IMR-90 (cell line): ENCODE data around the gene OR5AP2. TPM values are rescaled to one million over a fixed set of nuclear protein-coding genes. Genes with fewer than 3 reads are reported as not detected.

Source experiments
- ATAC-seq: fragments of 200-7000 bp; cut with Tn5 transposase; 2 replicates; pipeline ENCODE4 v1.9.1; 2020; ENCODE audit warnings: low read depth, mild to moderate bottlenecking, moderate library complexity
- BruUV-seq: library from RNA; stranded (reverse); fragments of 400-500 nt; replicated peaks from 2 replicates; lab custom pipeline; 2021; lab: Mats Ljungman, UMichigan
- CTCF ChIA-PET: fragments of 300-600 bp; formaldehyde crosslinking; extraction: SDS; loops from one replicate; lab custom pipeline; 2021; ENCODE audit warnings: antibody characterized with exemption; lab: Yijun Ruan, JAX
- POLR2A ChIA-PET: fragments of 300-600 bp; sonication (Branson Sonifier 250); formaldehyde crosslinking; loops from one replicate; lab custom pipeline; 2022; ENCODE audit warnings: antibody characterized with exemption; ENCODE audit not compliant: unreplicated experiment; lab: Charles Lee
- DNase-seq: peaks from one replicate; pipeline ENCODE4 v3.0.0; 2013
- H2AFZ ChIP-seq: replicated peaks from 2 replicates; pipeline ENCODE3; 2013; ENCODE audit warnings: low read length, mild to moderate bottlenecking; ENCODE audit not compliant: poor library complexity
- H2AK5ac ChIP-seq: 2 replicates; pipeline ENCODE4 v1.6.1; 2013; ENCODE audit warnings: low read depth, low read length, inconsistent platforms
- H2AK9ac ChIP-seq: replicated peaks from 2 replicates; pipeline ENCODE3; 2013; ENCODE audit warnings: mild to moderate bottlenecking, low read depth, low read length, moderate library complexity; ENCODE audit not compliant: poor library complexity
- H2BK120ac ChIP-seq: 2 replicates; pipeline ENCODE4 v1.6.1; 2013; ENCODE audit warnings: low read depth, low read length, inconsistent platforms
- H2BK15ac ChIP-seq: 3 replicates; pipeline ENCODE4 v1.6.1; 2013; ENCODE audit warnings: low read depth, low read length, inconsistent platforms
- H2BK20ac ChIP-seq: 2 replicates; pipeline ENCODE4 v1.6.1; 2013; ENCODE audit warnings: low read depth, mild to moderate bottlenecking, inconsistent platforms, low read length, moderate library complexity
- H2BK5ac ChIP-seq: 2 replicates; pipeline ENCODE4 v1.6.1; 2013; ENCODE audit warnings: mild to moderate bottlenecking, low read depth, low read length, inconsistent platforms; ENCODE audit not compliant: poor library complexity, severe bottlenecking
- H3K14ac ChIP-seq: replicated peaks from 2 replicates; pipeline ENCODE4 v1.6.1; 2013; ENCODE audit warnings: low read depth, low read length, inconsistent platforms
- H3K18ac ChIP-seq: 2 replicates; pipeline ENCODE4 v1.6.1; 2013; ENCODE audit warnings: low read depth, low read length, control low read depth
- H3K23ac ChIP-seq: 2 replicates; pipeline ENCODE4 v1.6.1; 2013; ENCODE audit warnings: low read depth, low read length, inconsistent platforms
- H3K27ac ChIP-seq: 2 replicates; pipeline ENCODE4 v1.5.1; 2013; ENCODE audit warnings: mild to moderate bottlenecking, control low read depth, low read length; ENCODE audit not compliant: insufficient read depth
- H3K27me3 ChIP-seq: 2 replicates; pipeline ENCODE4 v1.6.1; 2013; ENCODE audit warnings: low read length; ENCODE audit not compliant: control insufficient read depth, insufficient read depth
- H3K36me3 ChIP-seq: 2 replicates; pipeline ENCODE4 v1.6.1; 2013; ENCODE audit warnings: low read length, mixed read lengths; ENCODE audit not compliant: control insufficient read depth, insufficient read depth
- H3K4ac ChIP-seq: 2 replicates; pipeline ENCODE4 v1.6.1; 2013; ENCODE audit warnings: low read depth, low read length, inconsistent platforms
- H3K4me1 ChIP-seq: 2 replicates; pipeline ENCODE4 v1.6.1; 2013; ENCODE audit warnings: low read length, mixed read lengths; ENCODE audit not compliant: control insufficient read depth, insufficient read depth
- H3K4me2 ChIP-seq: 2 replicates; pipeline ENCODE4 v1.6.1; 2013; ENCODE audit warnings: low read depth, mild to moderate bottlenecking, control low read depth, low read length, moderate library complexity
- H3K4me3 ChIP-seq: 2 replicates; pipeline ENCODE4 v1.5.1; 2013; ENCODE audit warnings: low read depth, mild to moderate bottlenecking, control low read depth, low read length, moderate library complexity; ENCODE audit not compliant: insufficient read depth
- H3K56ac ChIP-seq: 2 replicates; pipeline ENCODE4 v1.6.1; 2013; ENCODE audit warnings: low read length, inconsistent platforms; ENCODE audit not compliant: insufficient read depth; ENCODE audit errors: extremely low read depth
- H3K79me1 ChIP-seq, 2 experiments: 2 replicates each; pipeline ENCODE4 v1.6.1; 2013; ENCODE audit warnings: low read length in 2 of 2, inconsistent platforms in 1 of 2, low read depth in 1 of 2
- H3K9ac ChIP-seq: 2 replicates; pipeline ENCODE4 v1.6.1; 2013; ENCODE audit warnings: low read depth, low read length, control low read depth
- H3K9me1 ChIP-seq: 2 replicates; pipeline ENCODE4 v1.6.1; 2013; ENCODE audit warnings: low read length, inconsistent platforms; ENCODE audit not compliant: insufficient read depth
- H3K9me3 ChIP-seq: 2 replicates; pipeline ENCODE4 v1.6.1; 2013; ENCODE audit warnings: low read length; ENCODE audit not compliant: control insufficient read depth, insufficient read depth
- H4K20me1 ChIP-seq: 2 replicates; pipeline ENCODE4 v1.6.1; 2013; ENCODE audit warnings: low read length, inconsistent platforms; ENCODE audit not compliant: insufficient read depth
- H4K5ac ChIP-seq: 2 replicates; pipeline ENCODE4 v1.6.1; 2013; ENCODE audit warnings: mild to moderate bottlenecking, low read depth, low read length, control low read depth
- H4K8ac ChIP-seq, 2 experiments: 2 replicates each; pipeline ENCODE4 v1.6.1; 2013; ENCODE audit warnings: low read depth in 2 of 2, low read length in 2 of 2, control low read depth in 1 of 2, inconsistent platforms in 1 of 2
- H4K91ac ChIP-seq: 2 replicates; pipeline ENCODE4 v1.6.1; 2013; ENCODE audit warnings: low read depth, low read length, inconsistent platforms; ENCODE audit not compliant: insufficient read depth
- BHLHE40 ChIP-seq: fragments of 150-350 bp; IDR thresholded peaks from 2 replicates; pipeline ENCODE4 v1.6.1; 2016; ENCODE audit warnings: mild to moderate bottlenecking, low read depth, low read length
- CEBPB ChIP-seq: IDR thresholded peaks from 2 replicates; pipeline ENCODE4 v1.6.1; 2012; ENCODE audit warnings: low read depth, low read length, improper control_type of control experiment
- CHD1 ChIP-seq: IDR thresholded peaks from 2 replicates; pipeline ENCODE4 v1.6.1; 2012; ENCODE audit warnings: low read depth, low read length, improper control_type of control experiment
- FOS ChIP-seq: fragments of 150-350 bp; IDR thresholded peaks from 2 replicates; pipeline ENCODE4 v1.6.1; 2016; ENCODE audit warnings: low read depth, low read length
- MAFK ChIP-seq: IDR thresholded peaks from 2 replicates; pipeline ENCODE4 v1.6.1; 2012; ENCODE audit warnings: low read depth, low read length, improper control_type of control experiment
- MAZ ChIP-seq: IDR thresholded peaks from 2 replicates; pipeline ENCODE4 v1.6.1; 2012; ENCODE audit warnings: low read depth, mild to moderate bottlenecking, low read length, improper control_type of control experiment, moderate library complexity, borderline replicate concordance
- MXI1 ChIP-seq: IDR thresholded peaks from 2 replicates; pipeline ENCODE4 v1.6.1; 2012; ENCODE audit warnings: low read depth, mild to moderate bottlenecking, low read length, moderate library complexity, borderline replicate concordance
- NFE2L2 ChIP-seq: fragments of 150-350 bp; IDR thresholded peaks from 2 replicates; pipeline ENCODE4 v1.6.1; 2016; ENCODE audit warnings: low read depth, mild to moderate bottlenecking, low read length
- POLR2A ChIP-seq: IDR thresholded peaks from 2 replicates; pipeline ENCODE4 v1.6.1; 2012; ENCODE audit warnings: mild to moderate bottlenecking, low read depth, low read length
- RAD21 ChIP-seq: IDR thresholded peaks from 2 replicates; pipeline ENCODE4 v1.6.1; 2012; ENCODE audit warnings: low read length, improper control_type of control experiment
- RCOR1 ChIP-seq: IDR thresholded peaks from 2 replicates; pipeline ENCODE4 v1.6.1; 2012; ENCODE audit warnings: mild to moderate bottlenecking, low read length, improper control_type of control experiment; ENCODE audit not compliant: insufficient replicate concordance
- RFX5 ChIP-seq: IDR thresholded peaks from 2 replicates; pipeline ENCODE4 v1.8.0; 2012; ENCODE audit warnings: low read depth, mild to moderate bottlenecking, low read length, moderate library complexity
- SMC3 ChIP-seq: fragments of 150-350 bp; IDR thresholded peaks from 2 replicates; pipeline ENCODE4 v1.6.1; 2016; ENCODE audit warnings: low read depth, mild to moderate bottlenecking, antibody characterized with exemption, low read length, moderate library complexity
- USF2 ChIP-seq: fragments of 150-350 bp; IDR thresholded peaks from 2 replicates; pipeline ENCODE4 v1.6.1; 2017; ENCODE audit warnings: mild to moderate bottlenecking, antibody characterized with exemption, low read length, low read depth
- WGBS, 2 experiments: methylation state at CpG; one replicate each; pipeline versions ENCODE4 v1.1.5 to v1.1.7; 2013; ENCODE audit warnings: missing lambda C conversion rate in 2 of 2; ENCODE audit not compliant: insufficient read length in 1 of 2; ENCODE audit errors: extremely low coverage in 2 of 2; 5-methylcytosine and 5-hydroxymethylcytosine counted together
- dilution Hi-C: fragments of 300-500 bp; cut with HindIII; formaldehyde crosslinking; loops from one replicate; pipeline ENCODE4 v1.14.3; 2018; ENCODE audit warnings: low sequenced_read_pairs; ENCODE audit not compliant: unreplicated experiment
- in situ Hi-C: fragments of 300-500 bp; cut with MboI; formaldehyde crosslinking; loops from 3 replicates; pipeline ENCODE4 v1.14.3; 2019; ENCODE audit warnings: low sequenced_read_pairs, inconsistent platforms, mixed read lengths
- intact Hi-C: fragments of 100-400 bp; cut with micrococcal nuclease; formaldehyde crosslinking; loops from 2 replicates; pipeline ENCODE4 v1.10.0; 2022
- polyA plus RNA-seq, 3 experiments: library from polyadenylated mRNA; depleted of rRNA; stranded (reverse); fragments of >200 nt; gene quantifications; 2 replicates each; pipeline ENCODE4 v1.2.3, GENCODE V29; 2012; ENCODE audit warnings: low replicate concordance in 1 of 3
- total RNA-seq: library from RNA; depleted of rRNA; stranded (reverse); fragments of >200 nt; gene quantifications from 2 replicates; pipeline ENCODE4 v1.2.3, GENCODE V29; 2012
- TF ChIP-seq, protein P1 (sequence below): fragments of 150-350 bp; IDR thresholded peaks from 2 replicates; pipeline ENCODE4 v1.6.1; 2016; ENCODE audit warnings: low read depth, mild to moderate bottlenecking, low read length, moderate library complexity, borderline replicate concordance
- TF ChIP-seq, protein P2 (sequence below): conservative IDR thresholded peaks from 2 replicates; pipeline ENCODE4 v1.5.1; 2012; ENCODE audit warnings: mild to moderate bottlenecking, low read depth, low read length, improper control_type of control experiment

OR5AP2 gene
- total and polyA plus RNA-seq, 2 of the 4 experiments (the other 2 are of a cell fraction): not detected

DNA sequence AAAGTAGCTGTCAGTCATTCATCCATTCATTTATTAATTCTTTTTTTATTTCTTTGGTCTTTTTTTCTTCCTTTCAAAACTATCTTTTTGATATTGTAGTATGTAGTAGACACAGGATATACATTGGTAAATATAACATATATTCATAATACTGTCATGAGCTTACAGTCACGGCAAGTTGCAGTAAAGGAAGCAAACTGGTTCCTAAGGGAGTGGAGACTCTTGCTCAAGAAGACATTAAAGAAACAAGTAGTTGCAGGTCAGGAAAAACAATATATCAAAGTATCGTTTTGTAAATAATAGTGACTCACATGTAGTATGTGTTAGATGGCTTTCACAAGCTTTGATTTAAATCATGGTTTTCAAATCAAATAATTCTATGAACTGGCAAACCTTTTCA, 28.7 kb upstream of the OR5AP2 start:
- Histone ChIP-seq H2BK5ac (no peak overlapping the region), H4K8ac (no peak overlapping the region), H4K91ac (no peak overlapping the region), H3K4ac (no peak overlapping the region), H3K27me3 (no peaks in the 10 kb centered on the region), H3K4me2 (no peak overlapping the region), H3K23ac (no peak overlapping the region), H2AK9ac (no peak overlapping the region), H3K9ac (no peak overlapping the region), H3K9me1 (no peaks in the 10 kb centered on the region), H2AFZ (no peak overlapping the region), H4K5ac (no peak overlapping the region), H3K18ac (no peak overlapping the region), H3K14ac (no peak overlapping the region), H2BK15ac (no peak overlapping the region), H3K9me3 (peaks cover 5% of the 10 kb centered on the region; the same call in 1 of the 2 replicates), H3K36me3 (no peaks in the 10 kb centered on the region), H4K20me1 (no peaks in the 10 kb centered on the region), H3K4me3 (no peak overlapping the region), H3K27ac (no peak overlapping the region), H3K56ac (no peak overlapping the region), H3K79me1 (no peaks in the 10 kb centered on the region), H3K4me1 (no peaks in the 10 kb centered on the region), H2AK5ac (no peak overlapping the region), H2BK20ac (no peak overlapping the region), H2BK120ac (no peak overlapping the region)
- in situ Hi-C loops: no loop called here
- TF ChIP-seq RAD21: no peak
- TF ChIP-seq, protein P1, sequence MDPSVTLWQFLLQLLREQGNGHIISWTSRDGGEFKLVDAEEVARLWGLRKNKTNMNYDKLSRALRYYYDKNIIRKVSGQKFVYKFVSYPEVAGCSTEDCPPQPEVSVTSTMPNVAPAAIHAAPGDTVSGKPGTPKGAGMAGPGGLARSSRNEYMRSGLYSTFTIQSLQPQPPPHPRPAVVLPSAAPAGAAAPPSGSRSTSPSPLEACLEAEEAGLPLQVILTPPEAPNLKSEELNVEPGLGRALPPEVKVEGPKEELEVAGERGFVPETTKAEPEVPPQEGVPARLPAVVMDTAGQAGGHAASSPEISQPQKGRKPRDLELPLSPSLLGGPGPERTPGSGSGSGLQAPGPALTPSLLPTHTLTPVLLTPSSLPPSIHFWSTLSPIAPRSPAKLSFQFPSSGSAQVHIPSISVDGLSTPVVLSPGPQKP: no peak
- no peak for TF ChIP-seq CHD1
- TF ChIP-seq MAFK: no peak
- no peak for TF ChIP-seq CEBPB
- no peak for TF ChIP-seq SMC3
- no peak for TF ChIP-seq RFX5
- no peak for TF ChIP-seq FOS
- TF ChIP-seq RCOR1: no peak
- TF ChIP-seq USF2: no peak
- no peak for TF ChIP-seq MXI1
- no peak for TF ChIP-seq NFE2L2
- TF ChIP-seq BHLHE40: no peak
- TF ChIP-seq POLR2A: no peak
- no peak for TF ChIP-seq MAZ
- TF ChIP-seq, protein P2, sequence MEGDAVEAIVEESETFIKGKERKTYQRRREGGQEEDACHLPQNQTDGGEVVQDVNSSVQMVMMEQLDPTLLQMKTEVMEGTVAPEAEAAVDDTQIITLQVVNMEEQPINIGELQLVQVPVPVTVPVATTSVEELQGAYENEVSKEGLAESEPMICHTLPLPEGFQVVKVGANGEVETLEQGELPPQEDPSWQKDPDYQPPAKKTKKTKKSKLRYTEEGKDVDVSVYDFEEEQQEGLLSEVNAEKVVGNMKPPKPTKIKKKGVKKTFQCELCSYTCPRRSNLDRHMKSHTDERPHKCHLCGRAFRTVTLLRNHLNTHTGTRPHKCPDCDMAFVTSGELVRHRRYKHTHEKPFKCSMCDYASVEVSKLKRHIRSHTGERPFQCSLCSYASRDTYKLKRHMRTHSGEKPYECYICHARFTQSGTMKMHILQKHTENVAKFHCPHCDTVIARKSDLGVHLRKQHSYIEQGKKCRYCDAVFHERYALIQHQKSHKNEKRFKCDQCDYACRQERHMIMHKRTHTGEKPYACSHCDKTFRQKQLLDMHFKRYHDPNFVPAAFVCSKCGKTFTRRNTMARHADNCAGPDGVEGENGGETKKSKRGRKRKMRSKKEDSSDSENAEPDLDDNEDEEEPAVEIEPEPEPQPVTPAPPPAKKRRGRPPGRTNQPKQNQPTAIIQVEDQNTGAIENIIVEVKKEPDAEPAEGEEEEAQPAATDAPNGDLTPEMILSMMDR: no peak
- WGBS, 2 experiments: no CpG with 5 or more reads among the region's 2 CpGs
- ChIA-PET CTCF (no interaction called here), POLR2A (no interaction called here)
- BruUV-seq: no TSS peak
- no peak for DNase-seq
- intact Hi-C loops: no loop called here
- dilution Hi-C loops: no loop called here
- no peak for ATAC-seq
